ENCODE data around the gene ADGRL1. TPM values are rescaled to one million over a fixed set of nuclear protein-coding genes. Genes with fewer than 3 reads are reported as not detected.

ADGRL1 gene
- total RNA-seq, 1 experiment from 2014 or later, result 117 TPM

DNA sequence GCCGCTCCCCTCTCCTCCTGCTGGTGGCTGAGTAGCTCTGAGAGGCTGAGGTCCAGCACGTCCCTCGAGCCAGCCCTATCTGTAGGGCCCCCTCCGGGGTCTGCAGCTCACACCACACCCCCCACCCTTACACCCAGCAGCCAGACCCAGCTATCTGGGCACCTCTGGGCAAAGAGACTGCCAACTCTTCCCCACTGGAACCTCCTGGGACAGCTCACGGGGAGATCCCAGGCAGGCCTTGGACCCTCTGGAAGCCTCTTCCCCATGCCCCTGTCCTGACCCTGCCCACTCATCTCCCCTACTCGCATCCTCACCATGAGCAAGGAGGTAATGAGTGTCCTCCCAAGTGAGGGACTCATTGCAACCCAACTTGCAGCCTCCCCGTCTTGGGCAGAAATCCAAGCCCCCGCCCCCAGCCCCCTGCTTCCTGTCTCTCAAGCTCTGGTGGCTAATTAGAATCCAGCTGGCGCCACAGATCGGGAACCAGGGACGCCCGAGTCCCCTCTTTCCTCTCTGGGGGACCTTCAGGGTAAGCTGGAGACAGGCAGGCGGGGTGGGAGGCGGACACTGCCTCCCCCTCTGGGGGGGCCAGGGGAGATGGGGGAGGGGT lies 22.1 kb downstream of the ADGRL1 start:
- TF ChIP-seq, protein P1, sequence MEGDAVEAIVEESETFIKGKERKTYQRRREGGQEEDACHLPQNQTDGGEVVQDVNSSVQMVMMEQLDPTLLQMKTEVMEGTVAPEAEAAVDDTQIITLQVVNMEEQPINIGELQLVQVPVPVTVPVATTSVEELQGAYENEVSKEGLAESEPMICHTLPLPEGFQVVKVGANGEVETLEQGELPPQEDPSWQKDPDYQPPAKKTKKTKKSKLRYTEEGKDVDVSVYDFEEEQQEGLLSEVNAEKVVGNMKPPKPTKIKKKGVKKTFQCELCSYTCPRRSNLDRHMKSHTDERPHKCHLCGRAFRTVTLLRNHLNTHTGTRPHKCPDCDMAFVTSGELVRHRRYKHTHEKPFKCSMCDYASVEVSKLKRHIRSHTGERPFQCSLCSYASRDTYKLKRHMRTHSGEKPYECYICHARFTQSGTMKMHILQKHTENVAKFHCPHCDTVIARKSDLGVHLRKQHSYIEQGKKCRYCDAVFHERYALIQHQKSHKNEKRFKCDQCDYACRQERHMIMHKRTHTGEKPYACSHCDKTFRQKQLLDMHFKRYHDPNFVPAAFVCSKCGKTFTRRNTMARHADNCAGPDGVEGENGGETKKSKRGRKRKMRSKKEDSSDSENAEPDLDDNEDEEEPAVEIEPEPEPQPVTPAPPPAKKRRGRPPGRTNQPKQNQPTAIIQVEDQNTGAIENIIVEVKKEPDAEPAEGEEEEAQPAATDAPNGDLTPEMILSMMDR (conservative IDR thresholded peaks at IDR 0.05), result no peak
- no peak overlapping the region for H3K18ac ChIP-seq (ENCODE audit: insufficient read length, low read depth, low read length)
- H3K4me3 Mint-ChIP-seq, result no peak overlapping the region
- H4K20me1 ChIP-seq (ENCODE audit: control insufficient read depth, insufficient read depth, insufficient read length), result peaks cover 3% of the 10 kb centered on the region
- no peak overlapping the region for H4K91ac ChIP-seq (ENCODE audit: insufficient read length, low read depth, low read length)
- H4K8ac ChIP-seq (replicated peaks; ENCODE audit: insufficient read length, low read depth, low read length), result no peak overlapping the region
- no peaks in the 10 kb centered on the region for H3K4me1 ChIP-seq (ENCODE audit: insufficient read depth, low read length)
- H3K14ac ChIP-seq (ENCODE audit: insufficient read depth, low read length), result no peak overlapping the region
- H3K27ac ChIP-seq (ENCODE audit: insufficient read length, low read depth, low read length), result no peak overlapping the region
- no peak overlapping the region for H3K27ac Mint-ChIP-seq
- no peak overlapping the region for H3K4ac ChIP-seq (ENCODE audit: low read depth, low read length)
- peaks cover 10% of the 10 kb centered on the region for H3K79me1 ChIP-seq (ENCODE audit: insufficient read depth, low read depth, low read length, poor library complexity, severe bottlenecking)
- no peak overlapping the region for H3K9ac ChIP-seq (ENCODE audit: extremely low read depth, insufficient read length, low read length)
- H4K5ac ChIP-seq (ENCODE audit: insufficient read length, low read depth, low read length), result no peak overlapping the region
- no peak for DNase-seq
- H3K9me3 ChIP-seq (ENCODE audit: control insufficient read depth, low read depth, low read length), result no peaks in the 10 kb centered on the region
- H2BK20ac ChIP-seq (ENCODE audit: low read depth, low read length, poor library complexity, severe bottlenecking), result no peak overlapping the region
- H3K56ac ChIP-seq (ENCODE audit: insufficient read length, low read depth, low read length), result no peak overlapping the region
- H3K23ac ChIP-seq (ENCODE audit: insufficient read length, low read depth, low read length), result no peak overlapping the region
- H3K27me3 ChIP-seq (ENCODE audit: insufficient read depth, low read length), result no peaks in the 10 kb centered on the region
- H3K23me2 ChIP-seq (ENCODE audit: insufficient read length, low read depth, low read length, poor library complexity, severe bottlenecking), result no peaks in the 10 kb centered on the region
- H3K4me1 Mint-ChIP-seq, result peaks cover 0 to 13% of the 10 kb centered on the region in 2 experiments; a peak in 2 of 4 replicates
- no peak overlapping the region for H2AFZ ChIP-seq (ENCODE audit: low read length)
- H3K27me3 Mint-ChIP-seq (ENCODE audit: low read depth), result no peaks in the 10 kb centered on the region
- no peak overlapping the region for H2BK15ac ChIP-seq (ENCODE audit: low read depth, low read length)
- H2BK120ac ChIP-seq (ENCODE audit: low read depth, low read length, poor library complexity, severe bottlenecking), result no peak overlapping the region
- WGBS (ENCODE audit: extremely low coverage, insufficient read length, low lambda C conversion rate), result no CpG with 5 or more reads among the region's 14 CpGs
- H2BK5ac ChIP-seq (ENCODE audit: insufficient read length, low read length), result no peak overlapping the region
- no peaks in the 10 kb centered on the region for H3K9me3 Mint-ChIP-seq
- no peak overlapping the region for H2BK12ac ChIP-seq (ENCODE audit: insufficient read length, low read depth, low read length)
- H3K4me2 ChIP-seq (ENCODE audit: insufficient read depth, insufficient read length, low read length), result no peak overlapping the region
- peaks cover 2 to 11% (median 4%) of the 10 kb centered on the region in 3 experiments; a peak in 5 of 7 replicates for H3K36me3 Mint-ChIP-seq (ENCODE audit: insufficient read depth in 1 of 3, low read depth in 3 of 3)
- H2AK5ac ChIP-seq (ENCODE audit: insufficient read length, low read length), result no peak overlapping the region
- H3K79me2 ChIP-seq (ENCODE audit: insufficient read depth, low read length), result peaks cover 9% of the 10 kb centered on the region; the same call in 1 of the 2 replicates
- H3T11ph ChIP-seq (ENCODE audit: low read length), result no peak overlapping the region

Data from H9 (cell line).